Cardiac muscle cell (in vitro differentiated cells and primary cell): ENCODE data around the gene POGK. TPM values are rescaled to one million over a fixed set of nuclear protein-coding genes. Genes with fewer than 3 reads are reported as not detected.

Experiments
- DNase-seq, 2 donors: peaks; one replicate each; pipeline versions ENCODE4 v3.0.0 to v3.0.0-alpha.2; 2010 to 2017; ENCODE audit warnings: low read depth in 1 of 2, low spot score in 1 of 2
- H3K27ac ChIP-seq: fragments of 200-600 bp; sonication (generic); 2 replicates; pipeline ENCODE4 v1.5.1; 2016
- H3K27me3 ChIP-seq: fragments of 200-600 bp; sonication (generic); 2 replicates; pipeline ENCODE4 v1.6.0; 2016; ENCODE audit warnings: control low read depth
- H3K36me3 ChIP-seq: fragments of 200-600 bp; sonication (generic); 2 replicates; pipeline ENCODE4 v1.5.1; 2016; ENCODE audit warnings: control low read depth
- H3K4me1 ChIP-seq: fragments of 200-600 bp; sonication (generic); 2 replicates; pipeline ENCODE4 v1.8.1; 2017; ENCODE audit warnings: low read depth, mild to moderate bottlenecking, mixed run types
- H3K4me3 ChIP-seq: fragments of 200-600 bp; sonication (generic); 2 replicates; pipeline ENCODE4 v1.5.1; 2016; ENCODE audit warnings: mild to moderate bottlenecking
- H3K9me3 ChIP-seq: fragments of 200-600 bp; sonication (generic); 2 replicates; pipeline ENCODE4 v1.5.1; 2017; ENCODE audit warnings: low read depth, mild to moderate bottlenecking, control low read depth
- polyA plus RNA-seq: library from polyadenylated mRNA; unstranded; fragments of >200 nt; fragmentation: Nextera tagmentation; extraction: Ambion mirVana; gene quantifications from 2 replicates; pipeline ENCODE4 v1.2.1, GENCODE V29; 2016
- total RNA-seq: library from RNA; depleted of rRNA; stranded (reverse); fragments of >200 nt; gene quantifications from 2 replicates; pipeline ENCODE4 v1.2.3, GENCODE V29; 2016
- TF ChIP-seq, protein P1 (sequence below): IDR thresholded peaks from 2 replicates; pipeline ENCODE4 v1.5.1; 2012; ENCODE audit warnings: low read depth, mild to moderate bottlenecking, low read length

POGK gene
- total and polyA plus RNA-seq, 2 experiments from 2014 or later, result 21.7 to 39.6 TPM

DNA sequence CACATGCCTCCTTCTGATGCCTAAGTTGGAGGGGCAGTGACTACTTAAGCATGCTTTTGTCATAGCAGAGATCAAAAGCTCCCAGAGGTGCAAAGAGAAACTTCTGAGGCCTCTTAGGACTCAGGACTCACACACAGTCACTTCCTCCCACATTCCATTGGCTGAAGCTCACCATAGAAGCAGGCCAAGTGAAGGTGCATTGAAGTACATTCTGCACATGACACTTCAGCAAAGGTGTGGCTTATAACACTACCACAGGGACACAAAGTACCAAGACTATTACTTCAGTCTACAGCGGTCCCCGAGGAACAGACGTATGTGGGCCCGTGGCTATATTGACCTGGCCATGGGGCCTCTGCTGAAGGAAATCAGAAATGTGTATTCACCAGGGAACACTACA lies 2.5 kb upstream of the POGK start:
- H3K4me1 ChIP-seq, result peaks cover 13% of the 10 kb centered on the region
- H3K27me3 ChIP-seq, result no peaks in the 10 kb centered on the region
- no peaks in the 10 kb centered on the region for H3K9me3 ChIP-seq
- H3K36me3 ChIP-seq, result peaks cover 4% of the 10 kb centered on the region
- H3K27ac ChIP-seq, result no peak overlapping the region
- DNase-seq, result no peak
- no peak overlapping the region for H3K4me3 ChIP-seq
- TF ChIP-seq, protein P1, sequence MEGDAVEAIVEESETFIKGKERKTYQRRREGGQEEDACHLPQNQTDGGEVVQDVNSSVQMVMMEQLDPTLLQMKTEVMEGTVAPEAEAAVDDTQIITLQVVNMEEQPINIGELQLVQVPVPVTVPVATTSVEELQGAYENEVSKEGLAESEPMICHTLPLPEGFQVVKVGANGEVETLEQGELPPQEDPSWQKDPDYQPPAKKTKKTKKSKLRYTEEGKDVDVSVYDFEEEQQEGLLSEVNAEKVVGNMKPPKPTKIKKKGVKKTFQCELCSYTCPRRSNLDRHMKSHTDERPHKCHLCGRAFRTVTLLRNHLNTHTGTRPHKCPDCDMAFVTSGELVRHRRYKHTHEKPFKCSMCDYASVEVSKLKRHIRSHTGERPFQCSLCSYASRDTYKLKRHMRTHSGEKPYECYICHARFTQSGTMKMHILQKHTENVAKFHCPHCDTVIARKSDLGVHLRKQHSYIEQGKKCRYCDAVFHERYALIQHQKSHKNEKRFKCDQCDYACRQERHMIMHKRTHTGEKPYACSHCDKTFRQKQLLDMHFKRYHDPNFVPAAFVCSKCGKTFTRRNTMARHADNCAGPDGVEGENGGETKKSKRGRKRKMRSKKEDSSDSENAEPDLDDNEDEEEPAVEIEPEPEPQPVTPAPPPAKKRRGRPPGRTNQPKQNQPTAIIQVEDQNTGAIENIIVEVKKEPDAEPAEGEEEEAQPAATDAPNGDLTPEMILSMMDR, result no peak

DNA sequence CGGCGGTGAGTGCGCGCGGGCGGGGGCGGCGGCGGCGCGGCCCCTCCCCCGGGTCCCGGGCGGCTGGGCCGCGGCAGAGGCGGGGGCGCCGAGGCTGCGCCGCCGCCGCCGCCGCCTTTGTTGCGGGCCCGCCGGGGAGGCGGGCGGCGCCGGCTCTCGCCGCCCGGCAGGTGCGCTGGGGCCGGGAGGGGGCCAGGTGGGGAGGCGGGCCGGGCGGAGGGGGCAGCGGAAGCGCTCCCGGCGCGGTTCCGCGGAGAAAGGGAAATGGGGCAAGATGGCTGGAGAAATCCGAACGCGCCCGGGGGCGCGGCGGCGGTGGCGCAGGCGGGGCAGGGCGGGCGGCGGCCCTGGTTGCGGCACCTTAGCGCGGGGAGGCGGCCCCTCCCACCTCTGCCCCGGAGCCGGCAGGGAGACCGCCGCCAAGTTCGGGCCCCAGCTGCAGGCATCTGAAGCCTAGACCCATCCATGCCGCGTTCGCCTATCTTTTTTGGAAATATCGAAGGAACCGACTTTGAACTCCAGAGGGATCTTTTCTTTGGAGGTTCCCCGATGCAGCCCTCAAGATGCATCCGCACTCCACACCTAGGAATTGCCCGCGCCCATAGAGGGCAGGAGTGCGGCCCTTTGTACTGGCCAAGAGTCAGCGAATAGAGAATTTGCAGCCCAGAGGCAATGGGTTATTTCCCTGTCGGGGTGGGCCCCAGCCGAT lies 479 bp downstream of the POGK start:
- TF ChIP-seq, protein P1, result peak; percentile 23
- H3K27ac ChIP-seq, result peak overlapping the region; percentile 97
- H3K9me3 ChIP-seq, result no peaks in the 10 kb centered on the region
- peak; percentile 28 to 75 for DNase-seq
- H3K4me3 ChIP-seq, result peak overlapping the region; percentile 54
- H3K27me3 ChIP-seq, result no peaks in the 10 kb centered on the region
- peaks cover 43% of the 10 kb centered on the region for H3K4me1 ChIP-seq
- peaks cover 22% of the 10 kb centered on the region for H3K36me3 ChIP-seq

DNA sequence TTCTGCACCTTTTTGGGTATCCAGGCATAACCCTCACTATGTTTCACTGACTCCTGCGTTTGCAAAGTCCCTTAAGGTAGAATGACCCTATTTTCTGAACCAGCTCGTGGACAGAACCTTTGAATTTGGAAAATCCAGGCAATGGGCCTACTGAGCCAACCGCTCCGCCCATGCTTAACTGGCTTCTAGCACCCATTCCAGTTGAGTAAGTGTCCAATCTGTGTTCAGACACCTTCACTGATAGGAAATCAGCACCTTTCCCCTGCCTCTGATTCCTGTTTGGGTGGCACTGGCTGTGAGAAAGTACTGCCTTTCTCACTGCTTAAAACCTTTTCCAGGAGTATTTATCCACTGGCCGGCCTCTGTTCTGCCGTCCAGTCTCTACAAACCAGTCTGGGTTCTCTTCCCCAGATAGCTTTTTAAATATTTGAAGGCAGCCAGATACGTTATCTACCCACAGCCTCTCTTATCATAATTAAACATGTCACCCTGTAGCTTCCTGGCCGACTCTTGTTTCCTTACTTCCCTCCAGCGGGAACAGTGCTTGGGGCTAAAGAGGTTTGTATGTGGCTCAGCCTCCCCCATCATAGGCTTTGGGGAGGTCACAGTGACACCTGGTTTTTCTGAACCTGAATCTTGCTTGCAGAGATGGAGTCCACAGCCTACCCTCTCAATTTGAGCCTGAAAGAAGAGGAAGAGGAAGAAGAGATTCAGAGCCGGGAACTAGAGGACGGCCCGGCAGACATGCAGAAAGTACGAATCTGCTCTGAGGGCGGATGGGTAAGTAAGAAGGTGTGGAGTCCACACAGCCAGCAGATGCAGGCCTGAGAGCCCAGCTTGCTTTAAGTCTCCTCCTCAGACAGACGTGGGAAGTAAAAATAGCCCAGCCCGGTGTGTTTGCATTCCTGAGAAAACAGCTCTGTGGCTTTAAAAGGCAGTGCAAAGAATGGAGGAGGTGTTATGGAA lies 1.3 kb downstream of the POGK start:
- H3K36me3 ChIP-seq, result peaks cover 25% of the 10 kb centered on the region
- H3K4me3 ChIP-seq, result peak overlapping the region; percentile 54
- no peaks in the 10 kb centered on the region for H3K9me3 ChIP-seq
- H3K4me1 ChIP-seq, result peaks cover 43% of the 10 kb centered on the region
- H3K27me3 ChIP-seq, result no peaks in the 10 kb centered on the region
- peak; percentile 23 to 87 for DNase-seq
- TF ChIP-seq, protein P1, result no peak
- peak overlapping the region; percentile 97 for H3K27ac ChIP-seq

DNA sequence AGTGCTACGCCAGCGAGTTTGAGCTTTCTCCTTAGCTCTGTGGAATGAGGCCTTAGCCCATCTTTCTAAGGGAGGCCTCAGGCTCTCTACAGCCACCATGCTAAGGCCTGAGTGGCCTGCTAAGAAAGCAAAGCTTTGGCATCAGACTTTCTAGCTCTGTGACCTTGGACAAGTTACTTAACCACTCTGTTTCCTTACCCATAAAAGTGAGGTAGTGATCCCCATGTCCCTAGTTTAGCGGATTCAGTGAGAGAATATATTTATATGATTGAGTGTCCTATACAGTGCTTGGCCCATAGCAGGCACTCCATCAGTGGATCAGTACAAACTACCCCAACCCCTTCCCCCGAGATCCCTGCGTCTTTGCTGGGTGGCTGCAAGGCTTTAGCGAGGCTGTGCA lies 4.0 kb downstream of the POGK start:
- H3K36me3 ChIP-seq, result peaks cover 48% of the 10 kb centered on the region

More for the DNA sequence above, 4.0 kb downstream of the POGK start:
- TF ChIP-seq, protein P1, result no peak
- Histone ChIP-seq H3K27ac (peak overlapping the region; percentile 97), H3K27me3 (no peaks in the 10 kb centered on the region), H3K9me3 (no peaks in the 10 kb centered on the region), H3K4me3 (no peak overlapping the region), H3K4me1 (peaks cover 43% of the 10 kb centered on the region)
- no peak for DNase-seq
